Activated naive CD4-positive, alpha-beta T cell (primary cell): Measurements from ENCODE around the gene OR6N2.

Source experiments
- DNase-seq, 4 experiments: peaks; one replicate each; lab custom pipeline; 2025; lab: John Stamatoyannopoulos, UW

OR6N2 gene

GRCh38 chr1:158781104-158781503 is at the start of gene OR6N2:
Gene OR6N2 (minus strand): TSS chr1:158781204. CDS start chr1:158777635, 3,569 bp downstream.
- DNase-seq: no peak

- no peak for DNase-seq
Measured at GRCh38 chr1:158830074-158830677, 49.2 kb upstream of the OR6N2 start.

- DNase-seq: no peak
Measured at GRCh38 chr1:158821723-158822122, 40.7 kb upstream of the OR6N2 start.

GRCh38 chr1:158819461-158820443 is 38.7 kb upstream of the OR6N2 start:
- DNase-seq: no peak

- no peak for DNase-seq
Measured at GRCh38 chr1:158818975-158819431, 38.0 kb upstream of the OR6N2 start.

GRCh38 chr1:158818560-158818959 is 37.6 kb upstream of the OR6N2 start:
- DNase-seq: no peak

GRCh38 chr1:158814970-158815369 is 34.0 kb upstream of the OR6N2 start:
- no peak for DNase-seq

- DNase-seq: no peak
Measured at GRCh38 chr1:158813164-158813563, 32.2 kb upstream of the OR6N2 start.

GRCh38 chr1:158812336-158812735 is 31.3 kb upstream of the OR6N2 start:
- no peak for DNase-seq

- DNase-seq: no peak
Measured at GRCh38 chr1:158810311-158810710, 29.3 kb upstream of the OR6N2 start.

- no peak for DNase-seq
Measured at GRCh38 chr1:158809862-158810261, 28.9 kb upstream of the OR6N2 start.

GRCh38 chr1:158809256-158809655 is 28.3 kb upstream of the OR6N2 start:
- no peak for DNase-seq

GRCh38 chr1:158806916-158807536 is 26.0 kb upstream of the OR6N2 start:
- no peak for DNase-seq

- DNase-seq: no peak
Measured at GRCh38 chr1:158803678-158804077, 22.7 kb upstream of the OR6N2 start.

- no peak for DNase-seq
Measured at GRCh38 chr1:158801396-158801795, 20.4 kb upstream of the OR6N2 start.

- no peak for DNase-seq
Measured at GRCh38 chr1:158800526-158800925, 19.5 kb upstream of the OR6N2 start.

- no peak for DNase-seq
Measured at GRCh38 chr1:158799689-158800088, 18.7 kb upstream of the OR6N2 start.

- DNase-seq: no peak
Measured at GRCh38 chr1:158798531-158798930, 17.5 kb upstream of the OR6N2 start.

GRCh38 chr1:158794247-158794646 is 13.2 kb upstream of the OR6N2 start:
- DNase-seq: no peak

GRCh38 chr1:158793604-158794003 is 12.6 kb upstream of the OR6N2 start:
- no peak for DNase-seq

- no peak for DNase-seq
Measured at GRCh38 chr1:158771950-158772866, 8.8 kb downstream of the OR6N2 start, which contains the start of gene OR6N1. Gene OR6N1 (minus strand): TSS chr1:158772195. CDS start chr1:158766682, 5,513 bp downstream.
